Colon (tissue), 2 donors: Measurements from ENCODE around the gene SOS2.
"Not testable (repeated sequence)": the region's sequence is repeated elsewhere in the genome, so short reads cannot be mapped to it uniquely, and the experiment has no call there.

Experiments used
- FAIRE-seq: peaks from 2 replicates; lab custom pipeline; 2012; peaks lifted over from hg19 to GRCh38; lab: Jason Lieb, UNC
- donor health status: control.
- donor health status: control.

Gene SOS2

GRCh38 chr14:50225974-50226297 lies 5.4 kb downstream of the SOS2 start:
- FAIRE-seq, result no peak

DNA sequence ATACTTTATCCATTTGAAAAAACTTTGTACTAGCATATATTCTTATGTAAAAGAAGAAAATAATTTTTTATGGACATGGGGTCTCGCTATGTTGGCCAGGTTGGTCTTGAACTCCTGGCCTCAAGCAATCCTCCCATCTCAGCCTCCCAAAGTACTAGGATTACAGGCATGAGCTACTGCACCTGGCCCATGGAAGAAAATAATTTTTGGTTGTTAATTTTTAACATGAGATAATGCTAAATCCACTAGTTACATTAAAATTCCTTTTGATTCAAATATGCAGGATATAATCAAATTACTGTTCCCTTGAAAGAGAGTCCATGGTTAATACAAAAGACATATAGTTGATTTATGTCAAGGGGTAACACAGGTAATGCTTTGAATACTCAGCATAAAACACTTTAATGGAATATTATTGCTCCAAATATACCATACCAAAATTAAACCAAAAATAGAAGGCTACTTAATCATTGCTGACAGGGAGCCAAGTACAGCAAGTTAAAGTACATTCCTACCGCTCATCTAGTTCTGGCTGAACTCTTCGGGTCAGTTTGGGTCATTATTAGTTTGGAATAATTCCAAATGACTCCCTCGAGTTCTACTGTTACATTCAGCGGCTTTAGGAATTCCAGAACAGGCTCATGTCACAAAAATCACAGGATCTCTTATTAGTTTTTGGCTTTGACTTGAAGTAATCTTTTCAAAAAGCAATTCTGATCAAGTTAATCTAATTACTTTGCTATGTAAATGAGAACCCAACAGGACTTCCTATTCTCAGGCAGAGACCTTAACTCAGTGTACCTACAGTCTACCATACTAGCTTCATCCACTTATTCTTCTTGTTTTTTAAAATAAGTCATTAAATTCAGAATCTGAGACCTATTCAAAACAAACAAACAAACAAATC lies 6.1 kb downstream of the SOS2 start:
- no peak for FAIRE-seq

- no peak for FAIRE-seq
These were observed 9.2 kb downstream of the SOS2 start for GRCh38 chr14:50222055-50222613.

DNA sequence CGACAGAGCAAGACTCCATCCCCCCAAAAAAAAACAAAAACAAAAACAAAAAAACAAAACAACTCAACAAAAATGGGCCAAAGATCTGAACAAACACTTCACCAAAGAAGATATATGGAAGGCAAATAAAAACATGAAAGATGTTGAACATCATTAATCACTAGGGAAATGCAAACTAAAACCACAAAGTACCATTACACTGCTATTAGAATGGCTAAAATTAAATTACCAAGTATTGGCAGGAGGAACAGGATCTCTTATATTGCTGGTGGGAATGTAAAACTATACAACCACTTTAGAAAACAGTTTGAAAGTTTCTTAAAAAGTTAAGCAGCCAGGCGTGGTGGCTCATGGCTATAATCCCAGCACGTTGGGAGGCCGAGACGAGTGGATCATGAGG lies 12.9 kb downstream of the SOS2 start:
- FAIRE-seq, result no peak

GRCh38 chr14:50215416-50215815 lies 16.0 kb downstream of the SOS2 start:
- no peak for FAIRE-seq

DNA sequence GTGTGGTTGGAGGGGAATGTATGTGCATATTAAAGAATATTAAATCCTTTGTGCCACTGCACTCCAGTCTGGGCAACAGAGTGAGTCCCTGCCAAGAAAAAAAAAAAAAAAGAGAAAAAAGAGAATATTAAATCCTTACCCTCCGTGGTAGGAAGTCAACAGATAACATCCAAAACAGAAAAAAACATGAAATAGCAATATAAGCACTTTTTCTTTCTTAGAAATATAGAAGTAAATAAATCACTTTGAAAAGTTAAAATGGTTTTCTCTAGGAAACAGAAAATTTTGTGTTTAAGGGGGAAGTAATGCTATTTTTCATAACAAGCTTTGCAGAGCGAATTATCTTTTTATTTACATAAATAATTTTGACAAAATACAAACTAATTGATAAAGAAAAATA lies 17.6 kb downstream of the SOS2 start:
- FAIRE-seq, result no peak

DNA sequence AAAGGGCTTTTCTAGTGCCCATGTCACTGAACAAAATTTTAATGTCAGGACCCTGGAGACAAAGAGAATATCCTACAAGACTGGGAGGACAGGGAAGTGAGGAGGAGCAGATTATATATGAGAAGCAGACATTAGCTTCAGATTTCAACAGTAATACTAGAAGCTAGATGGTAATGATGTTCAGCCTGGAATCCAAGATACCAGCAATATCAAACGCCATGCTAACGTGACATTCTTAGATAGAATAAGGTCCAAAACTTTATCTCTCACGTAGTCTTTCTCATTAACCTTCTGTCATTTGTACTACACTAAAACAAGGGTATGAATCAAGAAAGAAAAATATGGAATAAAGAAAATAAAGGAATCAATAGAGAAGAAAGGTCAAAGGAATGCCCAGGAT lies 18.7 kb downstream of the SOS2 start:
- FAIRE-seq, result no peak

GRCh38 chr14:50210074-50210473 lies 21.3 kb downstream of the SOS2 start:
- FAIRE-seq, result no peak

- no peak for FAIRE-seq
These were observed 32.9 kb downstream of the SOS2 start for GRCh38 chr14:50198499-50198898.

DNA sequence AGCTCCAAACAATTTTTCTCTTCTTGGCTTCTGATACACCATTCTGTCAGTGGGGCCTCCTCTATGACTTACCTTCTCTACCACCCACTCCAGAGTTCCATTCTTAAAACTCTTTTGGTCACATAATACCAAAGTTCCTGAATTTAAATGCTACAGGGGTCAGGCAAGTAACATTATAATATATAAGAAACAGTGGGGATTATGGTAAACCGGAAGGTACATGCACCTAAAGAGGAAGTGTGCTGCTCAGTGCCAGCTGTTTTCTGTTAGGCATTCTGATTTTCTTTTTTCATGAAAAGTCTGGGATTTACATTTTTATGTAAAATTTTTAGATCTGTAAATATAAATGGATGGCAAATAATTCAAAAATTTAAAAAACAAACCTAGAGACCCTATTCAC lies 39.9 kb downstream of the SOS2 start:
- FAIRE-seq, result no peak

DNA sequence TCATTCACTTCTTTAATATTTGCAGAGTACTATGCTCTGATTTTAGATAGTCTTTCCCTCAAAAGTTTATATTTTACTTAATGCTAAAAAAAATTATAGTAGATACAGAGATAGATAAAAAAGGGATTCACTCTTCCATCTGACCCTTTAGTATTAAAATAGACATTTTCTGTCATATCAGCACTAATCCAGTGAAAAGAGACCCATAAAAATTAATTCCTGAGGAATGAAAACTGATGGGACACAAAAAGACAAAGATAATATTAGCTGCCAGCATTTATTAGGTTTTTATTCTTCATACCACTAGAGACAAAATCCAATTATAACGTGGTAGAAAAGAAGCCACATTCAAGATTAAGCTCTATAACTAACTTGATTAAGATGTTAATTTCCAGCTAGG lies 45.3 kb downstream of the SOS2 start:
- FAIRE-seq, result no peak

DNA sequence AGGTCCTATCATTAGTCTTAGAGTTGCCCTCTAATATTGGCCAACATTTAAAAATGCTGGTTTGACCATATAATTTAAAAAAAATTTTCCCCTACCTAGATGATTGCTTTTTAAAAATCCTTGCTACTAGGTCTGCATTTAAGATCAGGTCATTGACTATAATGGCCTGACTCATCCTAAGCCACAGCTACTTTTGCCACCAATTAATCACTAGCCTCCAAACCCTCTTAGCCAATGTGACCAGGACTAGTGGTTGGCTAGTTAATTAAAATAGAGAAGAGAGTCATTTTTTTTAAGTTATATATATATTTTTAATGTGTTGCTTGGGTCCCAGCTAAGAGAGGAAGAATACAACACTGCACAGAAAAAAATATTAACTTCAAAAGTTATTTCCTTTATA lies 57.5 kb downstream of the SOS2 start:
- no peak for FAIRE-seq

DNA sequence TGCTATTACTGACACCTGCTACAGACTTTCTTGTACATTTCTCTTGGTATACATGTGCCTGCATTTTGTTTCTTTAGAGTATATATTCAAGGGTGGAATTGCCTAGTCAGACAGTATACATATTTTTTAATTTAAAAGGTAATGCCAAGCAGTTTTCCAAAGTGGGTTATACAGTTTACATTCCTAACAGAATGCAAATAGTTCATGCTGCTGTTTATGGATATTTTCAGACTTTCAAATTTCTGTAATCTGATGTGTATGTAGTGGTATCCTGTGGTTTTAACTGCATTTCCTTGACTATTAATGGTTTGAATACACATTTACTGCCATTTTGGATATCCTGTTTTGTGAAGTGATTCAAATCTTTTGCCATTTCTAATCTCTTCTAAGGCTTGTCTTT lies 59.5 kb downstream of the SOS2 start:
- no peak for FAIRE-seq

DNA sequence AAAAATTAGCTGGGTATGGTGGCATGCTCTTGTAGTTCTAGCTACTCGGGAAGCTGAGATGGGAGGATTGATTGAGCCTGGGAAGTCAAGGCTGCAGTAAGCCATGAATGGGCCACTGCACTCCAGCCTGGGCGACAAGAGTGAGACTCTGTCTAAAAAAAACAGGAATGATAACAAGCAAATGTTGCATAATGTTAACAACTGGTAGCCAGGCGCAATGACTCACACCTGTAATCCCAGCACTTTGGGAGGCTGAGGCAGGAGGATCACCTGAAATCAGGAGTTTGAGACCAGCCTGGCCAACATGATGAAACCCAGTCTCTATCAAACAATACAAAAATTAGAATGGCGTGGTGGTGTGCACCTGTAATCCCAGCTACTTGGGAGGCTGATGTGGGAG lies 64.0 kb downstream of the SOS2 start:
- FAIRE-seq, result not testable (repeated sequence)

GRCh38 chr14:50156111-50156510 lies 75.3 kb downstream of the SOS2 start:
- FAIRE-seq, result no peak

DNA sequence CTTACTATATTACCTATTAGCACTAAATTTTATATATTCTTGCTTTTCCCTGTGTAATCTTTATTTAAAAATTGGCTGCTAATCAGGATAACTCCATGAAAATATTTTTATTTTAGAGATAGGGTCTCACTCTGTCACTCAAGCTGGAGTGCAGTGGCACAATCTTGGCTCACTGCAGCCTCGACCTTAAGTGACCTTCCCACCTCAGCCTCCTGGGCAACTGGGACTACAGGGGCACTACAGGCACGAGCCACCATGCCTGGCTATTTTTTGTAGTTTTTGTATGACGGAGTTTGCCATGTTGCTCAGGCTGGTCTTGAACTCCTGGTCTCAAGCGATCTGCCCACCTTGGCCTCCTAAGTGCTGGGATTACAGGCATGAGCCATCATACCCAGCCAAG lies 82.6 kb downstream of the SOS2 start:
- no peak for FAIRE-seq

GRCh38 chr14:50139192-50139591 lies 92.2 kb downstream of the SOS2 start:
- no peak for FAIRE-seq

GRCh38 chr14:50127802-50128201 lies 103.6 kb downstream of the SOS2 start:
- FAIRE-seq, result no peak

- FAIRE-seq, result no peak
These were observed 108.3 kb downstream of the SOS2 start for GRCh38 chr14:50123062-50123461.

DNA sequence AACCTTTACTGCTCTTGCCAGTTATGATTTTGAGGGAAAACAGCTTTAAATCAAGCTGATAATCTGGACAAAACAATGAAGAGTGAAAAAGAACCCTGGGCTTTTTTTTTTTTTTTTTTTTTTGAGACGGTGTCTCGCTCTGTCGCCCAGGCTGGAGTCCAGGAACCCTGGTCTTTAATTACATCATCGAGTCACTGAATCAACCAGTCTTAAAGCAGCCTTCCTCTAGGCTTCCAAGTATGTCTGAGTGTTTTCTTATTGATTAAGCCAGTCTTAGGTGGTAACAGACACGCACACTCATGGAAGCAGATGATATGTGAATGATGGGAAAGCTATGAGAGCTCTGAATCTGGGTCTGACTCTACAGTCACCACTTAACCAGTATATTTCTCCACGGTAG lies 109.1 kb downstream of the SOS2 start:
- FAIRE-seq, result no peak

DNA sequence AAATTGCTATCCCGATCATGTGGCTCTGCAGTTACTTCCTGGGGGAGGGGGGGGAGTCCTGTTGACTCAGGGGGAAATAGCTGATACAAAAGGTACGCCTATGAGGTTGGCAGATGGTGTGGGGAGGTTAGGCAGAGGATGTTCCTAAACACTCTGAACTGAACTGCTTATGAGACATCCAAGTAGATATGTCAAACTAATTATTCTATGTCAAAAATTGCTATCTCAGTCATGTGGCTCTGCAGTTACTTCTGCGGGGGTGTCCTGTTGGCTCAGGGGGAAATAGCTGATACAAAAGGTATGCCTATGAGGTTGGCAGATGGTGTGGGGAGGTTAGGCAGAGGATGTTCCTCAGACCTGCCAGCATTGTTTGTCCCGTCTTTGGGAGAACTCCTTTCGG lies 109.9 kb downstream of the SOS2 start:
- FAIRE-seq, result no peak

- FAIRE-seq, result no peak
These were observed 113.9 kb downstream of the SOS2 start for GRCh38 chr14:50117456-50117855.

GRCh38 chr14:50116966-50117365 lies 114.4 kb downstream of the SOS2 start:
- no peak for FAIRE-seq
